Activated naive CD8-positive, alpha-beta T cell (primary cell): ENCODE measurements around the gene ACP1.

ENCODE experiments used
- H3K27ac Mint-ChIP-seq: one replicate; pipeline ENCODE4 v1.8.0; 2021; ENCODE audit warnings: mixed read lengths
- H3K27me3 Mint-ChIP-seq: one replicate; pipeline ENCODE4 v1.8.0; 2021; ENCODE audit warnings: mixed read lengths
- H3K36me3 Mint-ChIP-seq: one replicate; pipeline ENCODE4 v1.8.0; 2021; ENCODE audit warnings: mixed read lengths
- H3K4me1 Mint-ChIP-seq: one replicate; pipeline ENCODE4 v1.8.0; 2021; ENCODE audit warnings: low read depth, mixed read lengths
- H3K4me3 Mint-ChIP-seq: one replicate; pipeline ENCODE4 v1.8.0; 2021; ENCODE audit warnings: mild to moderate bottlenecking, mixed read lengths
- H3K9me3 Mint-ChIP-seq: one replicate; pipeline ENCODE4 v1.8.0; 2021; ENCODE audit warnings: low read depth, mixed read lengths

ACP1 gene

DNA sequence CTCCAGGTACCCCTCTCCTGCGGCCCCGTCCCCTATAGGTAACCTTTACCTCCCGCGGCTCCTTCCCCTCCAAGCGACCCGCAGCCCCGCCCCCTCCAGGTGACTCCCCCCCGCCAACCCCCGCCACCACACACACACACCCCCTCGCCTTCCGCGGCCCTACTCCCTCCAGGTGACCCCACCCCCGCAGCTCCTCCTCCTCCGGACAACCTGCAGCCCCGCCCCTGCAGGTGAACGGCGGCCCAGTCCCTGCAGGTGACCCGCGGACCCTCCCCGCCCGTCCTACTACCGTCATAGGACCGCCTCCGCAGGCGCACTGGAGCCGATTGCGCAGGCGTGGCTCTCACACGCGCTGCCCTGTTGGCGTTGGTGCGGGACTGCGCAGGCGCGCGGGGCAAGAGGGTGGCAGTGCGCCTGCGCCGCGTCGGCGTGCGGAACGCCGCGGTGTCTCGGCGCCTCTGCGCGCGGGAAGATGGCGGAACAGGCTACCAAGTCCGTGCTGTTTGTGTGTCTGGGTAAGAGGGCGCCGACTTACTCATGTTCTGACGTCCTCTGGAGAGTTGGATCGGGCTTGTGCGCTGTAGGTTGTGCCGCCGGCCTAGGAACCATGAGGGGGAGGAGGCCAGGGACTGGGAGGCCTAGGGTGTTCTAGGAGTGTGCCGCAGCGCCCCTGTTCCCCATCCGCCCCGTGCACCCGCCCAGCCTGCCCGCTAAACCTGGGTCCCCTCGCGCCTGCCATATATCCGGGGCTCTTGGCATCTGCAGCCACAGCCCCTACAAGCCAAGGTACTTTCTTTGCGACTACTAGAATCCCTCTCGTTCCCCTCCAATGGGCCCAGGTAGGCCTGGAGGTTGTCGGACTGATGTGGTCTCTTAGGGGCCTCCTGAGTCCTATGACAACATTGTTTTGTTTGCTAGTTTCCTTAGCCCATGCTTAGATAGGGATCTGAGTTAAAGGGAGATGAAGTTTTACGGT, at the start of gene ACP1:
TSS of gene ACP1 (plus strand) at position 455 of the 976 bp plus-strand sequence. CDS start at position 473, 18 bp downstream.
- Mint-ChIP-seq H3K9me3 (no peaks in the 10 kb centered on the region), H3K27me3 (no peaks in the 10 kb centered on the region), H3K4me1 (peaks cover 55% of the 10 kb centered on the region), H3K27ac (peak within 1 kb of the TSS; percentile 93), H3K4me3 (peak within 1 kb of the TSS; percentile 93), H3K36me3 (peaks cover 13% of the 10 kb centered on the region)

GRCh38 chr2:216068-216467, 48.7 kb upstream of the ACP1 start:
- H3K4me3 Mint-ChIP-seq, result no peak overlapping the region
- H3K27ac Mint-ChIP-seq, result no peak overlapping the region
- H3K36me3 Mint-ChIP-seq, result peaks cover 19% of the 10 kb centered on the region
- peaks cover 2% of the 10 kb centered on the region for H3K4me1 Mint-ChIP-seq
- H3K27me3 Mint-ChIP-seq, result no peaks in the 10 kb centered on the region
- peaks cover 5% of the 10 kb centered on the region for H3K9me3 Mint-ChIP-seq

GRCh38 chr2:223451-223850, 41.3 kb upstream of the ACP1 start:
- Mint-ChIP-seq H3K4me1 (peaks cover 2% of the 10 kb centered on the region), H3K36me3 (peaks cover 23% of the 10 kb centered on the region), H3K9me3 (no peaks in the 10 kb centered on the region), H3K4me3 (no peak overlapping the region), H3K27me3 (no peaks in the 10 kb centered on the region), H3K27ac (no peak overlapping the region)

DNA sequence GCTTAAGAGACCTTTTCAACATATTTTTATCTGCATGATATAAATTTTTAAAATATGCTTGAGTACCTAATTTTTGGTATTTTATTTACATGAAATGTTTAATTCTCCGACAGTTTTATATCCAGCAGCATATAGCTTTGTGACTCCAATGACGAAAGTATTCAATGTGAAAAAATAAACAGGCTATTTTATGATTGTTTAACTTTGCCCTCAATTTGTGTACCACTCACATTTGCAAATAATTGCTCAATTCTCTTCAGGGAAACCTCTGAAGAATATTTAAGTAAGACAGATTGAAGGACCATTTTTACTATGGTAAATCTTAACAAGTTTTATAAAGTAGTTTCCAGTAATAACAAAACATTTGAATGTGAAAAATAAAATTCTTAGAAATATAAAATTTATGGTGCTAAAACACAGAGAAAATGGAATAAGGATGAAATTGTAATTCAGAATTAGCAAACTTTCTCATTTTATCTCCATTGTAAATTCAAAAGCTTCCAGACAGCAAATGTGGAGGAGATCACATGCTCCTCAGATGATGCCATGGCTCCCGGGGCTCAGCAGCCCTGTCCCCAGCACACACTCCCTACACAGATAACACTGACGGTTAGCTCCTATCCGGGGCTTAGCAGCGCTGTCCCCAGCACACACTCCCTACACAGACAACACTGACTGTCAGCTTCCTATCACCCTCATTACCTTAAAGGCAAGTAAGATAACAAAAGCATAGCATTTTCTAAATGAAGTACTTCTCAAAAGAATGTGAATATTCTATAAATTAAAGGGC, 40.6 kb upstream of the ACP1 start:
- Mint-ChIP-seq H3K4me3 (no peak overlapping the region), H3K9me3 (no peaks in the 10 kb centered on the region), H3K27me3 (no peaks in the 10 kb centered on the region), H3K27ac (no peak overlapping the region), H3K36me3 (peaks cover 27% of the 10 kb centered on the region), H3K4me1 (peaks cover 4% of the 10 kb centered on the region)

DNA sequence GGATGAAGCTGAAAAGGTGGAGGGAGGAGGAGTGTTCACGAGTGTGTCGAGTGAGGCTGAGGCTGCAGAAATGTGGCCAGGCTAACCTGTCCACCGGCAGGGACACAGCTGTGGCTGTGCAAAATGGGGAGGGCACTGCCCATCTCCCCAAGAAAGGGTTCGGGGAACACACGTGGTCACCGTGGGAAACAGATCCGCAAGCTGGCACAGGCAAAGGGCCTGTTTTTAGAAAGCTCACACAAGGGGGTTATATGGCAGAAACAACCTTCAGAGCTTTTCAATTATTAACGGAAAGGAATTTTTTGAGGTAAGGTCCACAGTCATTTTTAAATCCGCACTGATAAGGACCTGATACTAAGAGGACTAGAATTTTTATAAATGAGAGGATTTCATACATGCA, 36.6 kb upstream of the ACP1 start:
- Mint-ChIP-seq H3K36me3 (peaks cover 31% of the 10 kb centered on the region), H3K9me3 (no peaks in the 10 kb centered on the region), H3K27ac (no peak overlapping the region), H3K4me3 (no peak overlapping the region), H3K27me3 (no peaks in the 10 kb centered on the region), H3K4me1 (peaks cover 2% of the 10 kb centered on the region)

- no peaks in the 10 kb centered on the region for H3K27me3 Mint-ChIP-seq
- no peaks in the 10 kb centered on the region for H3K9me3 Mint-ChIP-seq
- peaks cover 2% of the 10 kb centered on the region for H3K4me1 Mint-ChIP-seq
- no peak overlapping the region for H3K27ac Mint-ChIP-seq
- peaks cover 31% of the 10 kb centered on the region for H3K36me3 Mint-ChIP-seq
- no peak overlapping the region for H3K4me3 Mint-ChIP-seq
Measured at GRCh38 chr2:228518-229278, 36.0 kb upstream of the ACP1 start.

GRCh38 chr2:231521-232185, 33.1 kb upstream of the ACP1 start:
- Mint-ChIP-seq H3K4me1 (peaks cover 2% of the 10 kb centered on the region), H3K27me3 (no peaks in the 10 kb centered on the region), H3K9me3 (no peaks in the 10 kb centered on the region), H3K36me3 (peaks cover 21% of the 10 kb centered on the region), H3K27ac (no peak overlapping the region), H3K4me3 (no peak overlapping the region)

DNA sequence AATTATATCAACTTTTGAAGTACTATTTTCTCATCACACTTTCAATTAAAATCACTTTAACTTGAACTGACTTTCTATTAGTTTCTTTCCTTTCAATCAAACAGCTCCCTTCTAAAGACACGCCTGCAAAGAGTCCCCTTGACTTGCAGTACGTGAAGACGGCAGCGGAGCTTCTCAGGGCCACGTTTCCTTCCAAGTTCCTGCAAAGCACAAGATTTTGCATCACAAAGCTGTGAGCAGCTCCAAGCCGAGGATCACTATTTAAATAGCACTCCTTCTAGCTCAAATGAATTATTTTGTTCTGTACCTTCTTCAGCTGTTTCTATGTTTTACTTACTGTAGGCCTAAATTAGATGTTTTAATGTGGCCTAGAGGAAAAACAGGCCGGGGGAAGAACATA, 31.7 kb upstream of the ACP1 start:
- Mint-ChIP-seq H3K36me3 (peaks cover 17% of the 10 kb centered on the region), H3K27me3 (no peaks in the 10 kb centered on the region), H3K4me3 (no peak overlapping the region), H3K9me3 (no peaks in the 10 kb centered on the region), H3K4me1 (peaks cover 7% of the 10 kb centered on the region), H3K27ac (no peak overlapping the region)

- Mint-ChIP-seq H3K4me3 (no peak overlapping the region), H3K4me1 (peaks cover 6% of the 10 kb centered on the region), H3K27ac (no peak overlapping the region), H3K36me3 (peaks cover 13% of the 10 kb centered on the region), H3K27me3 (no peaks in the 10 kb centered on the region), H3K9me3 (no peaks in the 10 kb centered on the region)
Measured at GRCh38 chr2:234421-234820, 30.3 kb upstream of the ACP1 start.

DNA sequence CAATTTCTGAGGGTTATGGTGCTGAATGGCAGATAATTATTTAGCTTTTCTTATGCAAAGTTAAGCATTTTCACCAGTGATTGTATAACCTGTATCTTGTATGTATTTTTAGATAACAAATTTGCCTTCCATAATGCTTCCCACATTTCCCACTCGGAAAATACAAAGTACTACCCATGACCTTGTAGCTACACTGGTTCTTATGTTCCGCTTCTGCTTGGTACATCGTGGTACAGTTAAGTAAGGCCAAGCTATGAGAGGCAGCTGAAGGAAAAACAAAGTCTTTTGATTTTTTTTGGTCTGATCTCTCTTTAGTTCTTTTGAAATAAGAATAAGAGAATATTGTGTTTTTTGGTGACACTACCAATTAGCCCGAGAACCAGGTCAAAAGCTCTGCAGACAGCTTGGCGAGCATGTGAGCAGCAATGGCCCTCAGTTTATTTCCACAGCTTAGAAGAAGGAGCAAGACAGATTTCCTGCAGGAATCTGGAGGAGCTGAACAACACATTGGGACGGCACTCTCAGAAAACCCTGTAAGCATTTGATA, 27.7 kb upstream of the ACP1 start:
- peaks cover 6% of the 10 kb centered on the region for H3K4me1 Mint-ChIP-seq
- H3K9me3 Mint-ChIP-seq, result no peaks in the 10 kb centered on the region
- H3K27me3 Mint-ChIP-seq, result no peaks in the 10 kb centered on the region
- H3K4me3 Mint-ChIP-seq, result no peak overlapping the region
- H3K36me3 Mint-ChIP-seq, result peaks cover 17% of the 10 kb centered on the region
- H3K27ac Mint-ChIP-seq, result no peak overlapping the region

DNA sequence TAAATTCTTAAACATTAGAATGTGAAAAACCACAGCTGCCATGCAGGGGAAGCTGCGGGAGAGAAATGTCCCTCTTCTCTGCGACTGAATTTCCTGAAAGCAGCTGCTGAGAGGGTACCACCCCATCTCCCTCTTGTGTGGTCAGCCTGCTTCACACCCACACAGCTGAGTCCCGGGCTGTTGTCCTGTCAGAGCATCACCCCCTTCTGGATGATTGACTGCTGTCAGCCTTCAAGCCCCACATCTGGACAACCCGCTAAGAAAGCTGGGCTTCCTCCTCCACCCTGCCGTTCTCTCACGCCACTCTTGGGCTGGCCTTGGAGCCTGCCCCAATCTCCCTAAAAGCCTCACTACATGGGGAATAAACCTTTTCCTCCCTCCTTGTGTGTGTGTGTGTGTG, 26.9 kb upstream of the ACP1 start:
- Mint-ChIP-seq H3K36me3 (peaks cover 23% of the 10 kb centered on the region), H3K27me3 (no peaks in the 10 kb centered on the region), H3K4me3 (no peak overlapping the region), H3K9me3 (no peaks in the 10 kb centered on the region), H3K4me1 (peaks cover 6% of the 10 kb centered on the region), H3K27ac (no peak overlapping the region)

- Mint-ChIP-seq H3K27me3 (no peaks in the 10 kb centered on the region), H3K9me3 (no peaks in the 10 kb centered on the region), H3K27ac (no peak overlapping the region), H3K4me1 (peaks cover 6% of the 10 kb centered on the region), H3K4me3 (no peak overlapping the region), H3K36me3 (peaks cover 26% of the 10 kb centered on the region)
Measured at GRCh38 chr2:238431-238830, 26.3 kb upstream of the ACP1 start.

DNA sequence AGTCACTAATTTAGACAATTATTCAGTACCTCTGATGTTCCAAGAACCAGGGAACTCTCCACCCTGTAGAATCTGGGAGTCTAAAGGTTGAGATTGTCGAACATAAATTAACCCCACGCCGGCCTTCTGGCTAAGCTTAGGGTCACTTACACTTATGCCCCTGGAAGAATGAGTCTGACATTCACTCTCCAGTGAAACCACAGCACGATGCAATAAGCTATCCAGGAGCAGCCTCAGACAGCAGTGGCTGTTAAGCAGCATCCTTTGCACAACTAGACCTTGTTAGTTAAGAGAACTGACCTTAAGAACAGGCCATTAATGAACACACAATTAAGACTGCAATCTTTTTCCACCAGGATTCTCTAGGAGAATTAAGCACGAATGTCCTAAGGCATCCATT, 25.9 kb upstream of the ACP1 start:
- no peaks in the 10 kb centered on the region for H3K9me3 Mint-ChIP-seq

GRCh38 chr2:244547-244946, 20.2 kb upstream of the ACP1 start:
- Mint-ChIP-seq H3K27ac (no peak overlapping the region), H3K4me1 (peaks cover 3% of the 10 kb centered on the region), H3K9me3 (no peaks in the 10 kb centered on the region), H3K4me3 (no peak overlapping the region), H3K27me3 (no peaks in the 10 kb centered on the region), H3K36me3 (peaks cover 35% of the 10 kb centered on the region)

More for the DNA sequence above, 25.9 kb upstream of the ACP1 start:
- H3K4me3 Mint-ChIP-seq, result no peak overlapping the region
- peaks cover 29% of the 10 kb centered on the region for H3K36me3 Mint-ChIP-seq
- H3K27ac Mint-ChIP-seq, result no peak overlapping the region
- H3K27me3 Mint-ChIP-seq, result no peaks in the 10 kb centered on the region
- H3K4me1 Mint-ChIP-seq, result peaks cover 6% of the 10 kb centered on the region
